ENCODE data around the gene SLC9A7.

GRCh38 chrX:46754586-46755061 is 4.3 kb downstream of the SLC9A7 start:
- TF ChIP-seq ZNF10 (tag by site-specific recombination; IDR thresholded peaks at IDR 0.05): no peak
- TF ChIP-seq CTCF (tag by site-specific recombination; IDR thresholded peaks at IDR 0.05): no peak
- TF ChIP-seq YY1 (tag by site-specific recombination; IDR thresholded peaks at IDR 0.05): no peak
- no peak for TF ChIP-seq PRDM10 (tag by site-specific recombination; IDR thresholded peaks at IDR 0.05)
- TF ChIP-seq ZBTB8A (tag by site-specific recombination; IDR thresholded peaks at IDR 0.05): no peak
- no peak for TF ChIP-seq ZNF658 (tag by site-specific recombination; IDR thresholded peaks at IDR 0.05)
- TF ChIP-seq ZNF211 (tag by site-specific recombination; IDR thresholded peaks at IDR 0.05; ENCODE audit: low read depth): no peak
- no peak for TF ChIP-seq BCL11A (tag by site-specific recombination; IDR thresholded peaks at IDR 0.05; ENCODE audit: low read depth)
